Tibial artery (tissue), 4 donors: ENCODE results near the gene CD5L.
A peak's percentile ranks its signal among the peaks of the same experiment; 100 is the strongest.

ENCODE experiments used
- DNase-seq, 2 donors: peaks; one replicate each; pipeline ENCODE4 v3.0.0-alpha.2; 2019
- H3K27ac ChIP-seq, 2 donors: fragments of 200-600 bp; sonication (generic) in 1 of 2; 1 replicate in 1 of 2; 2 replicates in 1 of 2; pipeline ENCODE4 v1.5.1; 2018 to 2019; ENCODE audit warnings: mild to moderate bottlenecking in 1 of 2
- H3K27me3 ChIP-seq, 2 donors: fragments of 200-600 bp; sonication (generic) in 1 of 2; one replicate each; pipeline versions ENCODE4 v1.5.1 to v1.6.0; 2016 to 2019
- H3K36me3 ChIP-seq, 3 donors: fragments of 200-600 bp; sonication (generic) in 2 of 3; one replicate each; pipeline ENCODE4 v1.5.1; 2016 to 2019; ENCODE audit warnings: mild to moderate bottlenecking in 2 of 3
- H3K4me1 ChIP-seq, 4 donors: fragments of 200-600 bp; sonication (generic) in 2 of 4; 1 replicate in 3 of 4; 2 replicates in 1 of 4; pipeline ENCODE4 v1.5.1; 2016 to 2019
- H3K4me3 ChIP-seq, 2 donors: fragments of 200-600 bp; sonication (generic) in 1 of 2; 1 replicate in 1 of 2; 2 replicates in 1 of 2; pipeline ENCODE4 v1.5.1; 2018 to 2019; ENCODE audit warnings: mild to moderate bottlenecking in 2 of 2
- H3K9me3 ChIP-seq, 3 donors: fragments of 200-600 bp; sonication (generic) in 1 of 3; one replicate each; pipeline ENCODE4 v1.5.1; 2016 to 2019
- intact Hi-C: fragments of 100-400 bp; cut with DNase I; formaldehyde crosslinking; loops from one replicate; pipeline ENCODE4 v1.15.0; 2023; ENCODE audit warnings: low total_unique reads
- TF ChIP-seq, protein P1 (sequence below), 2 experiments: fragments of 200-600 bp in 1 of 2; fragments of 450-650 bp in 1 of 2; IDR thresholded peaks; one replicate each; pipeline ENCODE4 v1.5.1; 2017 to 2019; ENCODE audit warnings: antibody characterized with exemption in 2 of 2, mild to moderate bottlenecking in 1 of 2, moderate library complexity in 1 of 2

The CD5L gene

GRCh38 chr1:157862114-157863070, 20.8 kb upstream of the CD5L start:
- TF ChIP-seq, protein P1, sequence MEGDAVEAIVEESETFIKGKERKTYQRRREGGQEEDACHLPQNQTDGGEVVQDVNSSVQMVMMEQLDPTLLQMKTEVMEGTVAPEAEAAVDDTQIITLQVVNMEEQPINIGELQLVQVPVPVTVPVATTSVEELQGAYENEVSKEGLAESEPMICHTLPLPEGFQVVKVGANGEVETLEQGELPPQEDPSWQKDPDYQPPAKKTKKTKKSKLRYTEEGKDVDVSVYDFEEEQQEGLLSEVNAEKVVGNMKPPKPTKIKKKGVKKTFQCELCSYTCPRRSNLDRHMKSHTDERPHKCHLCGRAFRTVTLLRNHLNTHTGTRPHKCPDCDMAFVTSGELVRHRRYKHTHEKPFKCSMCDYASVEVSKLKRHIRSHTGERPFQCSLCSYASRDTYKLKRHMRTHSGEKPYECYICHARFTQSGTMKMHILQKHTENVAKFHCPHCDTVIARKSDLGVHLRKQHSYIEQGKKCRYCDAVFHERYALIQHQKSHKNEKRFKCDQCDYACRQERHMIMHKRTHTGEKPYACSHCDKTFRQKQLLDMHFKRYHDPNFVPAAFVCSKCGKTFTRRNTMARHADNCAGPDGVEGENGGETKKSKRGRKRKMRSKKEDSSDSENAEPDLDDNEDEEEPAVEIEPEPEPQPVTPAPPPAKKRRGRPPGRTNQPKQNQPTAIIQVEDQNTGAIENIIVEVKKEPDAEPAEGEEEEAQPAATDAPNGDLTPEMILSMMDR (IDR thresholded peaks at IDR 0.05), result no peak
- no peaks in the 10 kb centered on the region for H3K4me1 ChIP-seq
- DNase-seq, result no peak
- H3K27me3 ChIP-seq, result no peaks in the 10 kb centered on the region
- no peak overlapping the region for H3K27ac ChIP-seq
- H3K9me3 ChIP-seq, result no peaks in the 10 kb centered on the region
- no peaks in the 10 kb centered on the region for H3K36me3 ChIP-seq
- no peak overlapping the region for H3K4me3 ChIP-seq
- intact Hi-C loops, result no loop called here

DNA sequence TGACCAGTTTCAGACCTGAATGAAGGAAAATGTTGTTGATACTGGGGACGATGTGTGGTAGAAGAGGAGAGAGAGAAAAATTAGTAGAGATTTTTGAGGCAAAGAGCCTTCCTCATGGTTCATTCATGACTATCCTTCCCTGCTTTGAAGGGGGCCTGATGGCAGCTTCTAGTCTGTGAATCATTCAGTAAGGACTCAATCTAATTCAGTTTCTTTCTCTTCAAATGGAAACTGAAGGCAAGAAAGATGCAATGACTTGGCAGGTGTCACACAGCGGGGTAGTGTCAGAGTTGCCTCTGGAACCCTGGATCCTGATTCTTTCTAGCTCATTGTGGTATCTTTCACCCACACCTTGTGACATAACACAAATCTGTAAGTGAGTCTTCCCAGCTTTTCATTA, 14.9 kb upstream of the CD5L start:
- DNase-seq, result no peak
- TF ChIP-seq, protein P1 (IDR thresholded peaks at IDR 0.05), result no peak
- H3K27me3 ChIP-seq, result no peaks in the 10 kb centered on the region
- no peaks in the 10 kb centered on the region for H3K36me3 ChIP-seq
- H3K27ac ChIP-seq, result no peak overlapping the region
- no peaks in the 10 kb centered on the region for H3K9me3 ChIP-seq
- no peaks in the 10 kb centered on the region for H3K4me1 ChIP-seq
- intact Hi-C loops, result no loop called here
- no peak overlapping the region for H3K4me3 ChIP-seq

DNA sequence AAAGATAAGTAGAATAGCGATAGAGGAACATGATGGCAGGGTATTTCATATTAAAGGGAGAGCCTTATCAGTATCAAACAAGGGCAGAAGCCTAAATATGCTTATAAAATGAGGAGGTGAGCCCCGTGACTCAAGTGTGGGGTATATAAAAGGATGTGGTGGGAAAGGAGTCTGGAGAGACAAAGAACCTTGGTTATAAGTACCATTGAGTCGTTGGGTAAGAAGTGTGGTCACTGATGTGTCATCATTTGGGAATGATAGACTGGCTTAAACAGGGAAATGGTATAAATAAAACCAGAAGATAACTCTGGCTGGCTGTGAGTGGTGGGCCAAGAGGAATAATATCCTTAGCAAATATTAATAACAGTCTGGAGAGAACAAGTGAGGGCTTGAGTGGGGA, 10.9 kb upstream of the CD5L start:
- TF ChIP-seq, protein P1 (IDR thresholded peaks at IDR 0.05), result no peak
- Histone ChIP-seq H3K9me3 (no peaks in the 10 kb centered on the region), H3K27ac (no peak overlapping the region), H3K27me3 (no peaks in the 10 kb centered on the region), H3K4me3 (no peak overlapping the region), H3K36me3 (no peaks in the 10 kb centered on the region), H3K4me1 (no peaks in the 10 kb centered on the region)
- DNase-seq, result no peak
- intact Hi-C loops, result no loop called here

GRCh38 chr1:157849229-157849875, 7.7 kb upstream of the CD5L start:
- intact Hi-C loops, result no loop called here
- TF ChIP-seq, protein P1 (IDR thresholded peaks at IDR 0.05), result no peak

DNA sequence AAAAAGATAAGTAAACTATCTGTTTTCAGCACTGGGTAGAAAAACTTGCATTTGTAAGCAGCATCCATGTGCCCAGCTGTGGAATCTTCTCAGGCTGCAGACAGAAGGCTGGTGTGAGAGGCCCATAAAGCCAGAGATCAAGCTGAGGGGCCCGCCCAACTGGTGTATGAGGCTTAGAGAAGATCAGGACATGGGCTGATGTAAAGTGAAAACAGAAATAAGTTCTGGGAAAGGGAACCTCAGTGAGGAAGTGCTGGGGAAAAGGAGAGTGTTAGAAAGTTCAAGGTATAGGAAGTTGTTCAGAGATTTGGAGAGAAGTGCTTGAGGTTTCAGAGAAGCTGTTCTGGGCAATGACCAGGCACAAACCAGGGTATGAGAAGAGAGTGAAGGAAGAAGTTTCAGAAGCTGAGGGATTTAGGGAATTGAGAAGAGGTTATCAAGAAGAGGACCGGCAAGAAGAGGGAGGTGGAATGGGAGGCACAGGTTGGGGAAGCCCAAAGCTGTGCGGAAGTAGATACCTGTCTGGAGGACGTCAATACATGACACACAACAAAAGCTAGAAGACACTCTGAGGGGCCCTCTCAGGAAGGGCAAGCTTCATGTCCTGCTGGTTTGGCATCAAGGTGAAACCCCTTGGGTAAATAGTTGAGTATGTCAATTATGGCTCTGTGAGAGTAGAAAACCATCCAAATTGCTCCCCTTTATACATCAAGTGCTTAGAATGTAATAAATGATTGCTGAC, 2.7 kb upstream of the CD5L start:
- H3K36me3 ChIP-seq, result no peaks in the 10 kb centered on the region
- DNase-seq, result peak in 1 of 2 donors; percentile 30
- no peak overlapping the region for H3K27ac ChIP-seq
- intact Hi-C loops, result no loop called here
- H3K4me3 ChIP-seq, result no peak overlapping the region
- no peaks in the 10 kb centered on the region for H3K27me3 ChIP-seq
- no peaks in the 10 kb centered on the region for H3K9me3 ChIP-seq
- TF ChIP-seq, protein P1 (IDR thresholded peaks at IDR 0.05), result no peak
- no peaks in the 10 kb centered on the region for H3K4me1 ChIP-seq

More at GRCh38 chr1:157849229-157849875, 7.7 kb upstream of the CD5L start:
- no peak for DNase-seq
- Histone ChIP-seq H3K27me3 (no peaks in the 10 kb centered on the region), H3K36me3 (no peaks in the 10 kb centered on the region), H3K4me1 (no peaks in the 10 kb centered on the region), H3K9me3 (no peaks in the 10 kb centered on the region), H3K4me3 (no peak overlapping the region), H3K27ac (no peak overlapping the region)
